Measurements from ENCODE around the gene RAD51B.

The RAD51B gene

DNA sequence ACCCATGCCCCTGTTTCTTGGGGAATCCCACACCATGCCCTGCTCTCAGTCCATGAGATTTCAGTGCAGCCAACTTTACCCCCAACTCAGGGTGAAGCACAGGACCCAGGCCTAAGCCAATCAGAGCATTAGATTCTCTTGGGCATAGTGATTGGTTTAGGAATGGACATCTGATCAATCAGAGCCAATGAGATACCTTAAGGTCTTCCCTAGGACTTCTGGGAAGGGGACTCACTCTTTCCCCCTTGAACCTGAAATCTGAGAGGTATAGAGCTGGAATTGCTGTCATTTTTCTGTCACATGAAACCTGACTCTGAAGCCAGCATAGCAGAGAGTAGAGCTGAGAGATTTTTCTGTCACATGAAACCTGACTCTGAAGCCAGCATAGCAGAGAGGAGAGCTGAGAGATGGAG lies 846.2 kb downstream of the RAD51B start:
- TF ChIP-seq KLF7 (tag by site-specific recombination; IDR thresholded peaks at IDR 0.05; ENCODE audit: borderline replicate concordance) = no peak
- no peak for TF ChIP-seq SETDB1 (IDR thresholded peaks at IDR 0.05; ENCODE audit: insufficient read length, low read length)
- TF ChIP-seq ZFP37 (tag by site-specific recombination; IDR thresholded peaks at IDR 0.05) = no peak
- TF ChIP-seq ZBTB6 (tag by site-specific recombination; IDR thresholded peaks at IDR 0.05) = no peak
- no peak for TF ChIP-seq ZNF670 (tag by site-specific recombination; IDR thresholded peaks at IDR 0.05; ENCODE audit: low read depth)
- TF ChIP-seq, protein P1, sequence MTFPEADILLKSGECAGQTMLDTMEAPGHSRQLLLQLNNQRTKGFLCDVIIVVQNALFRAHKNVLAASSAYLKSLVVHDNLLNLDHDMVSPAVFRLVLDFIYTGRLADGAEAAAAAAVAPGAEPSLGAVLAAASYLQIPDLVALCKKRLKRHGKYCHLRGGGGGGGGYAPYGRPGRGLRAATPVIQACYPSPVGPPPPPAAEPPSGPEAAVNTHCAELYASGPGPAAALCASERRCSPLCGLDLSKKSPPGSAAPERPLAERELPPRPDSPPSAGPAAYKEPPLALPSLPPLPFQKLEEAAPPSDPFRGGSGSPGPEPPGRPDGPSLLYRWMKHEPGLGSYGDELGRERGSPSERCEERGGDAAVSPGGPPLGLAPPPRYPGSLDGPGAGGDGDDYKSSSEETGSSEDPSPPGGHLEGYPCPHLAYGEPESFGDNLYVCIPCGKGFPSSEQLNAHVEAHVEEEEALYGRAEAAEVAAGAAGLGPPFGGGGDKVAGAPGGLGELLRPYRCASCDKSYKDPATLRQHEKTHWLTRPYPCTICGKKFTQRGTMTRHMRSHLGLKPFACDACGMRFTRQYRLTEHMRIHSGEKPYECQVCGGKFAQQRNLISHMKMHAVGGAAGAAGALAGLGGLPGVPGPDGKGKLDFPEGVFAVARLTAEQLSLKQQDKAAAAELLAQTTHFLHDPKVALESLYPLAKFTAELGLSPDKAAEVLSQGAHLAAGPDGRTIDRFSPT (tag by site-specific recombination; IDR thresholded peaks at IDR 0.05) = no peak
- TF ChIP-seq ZNF692 (tag by site-specific recombination; IDR thresholded peaks at IDR 0.05) = no peak
- TF ChIP-seq HOXC10 (CRISPR knock-in tag; IDR thresholded peaks at IDR 0.05) = no peak
- TF ChIP-seq BCL11A (tag by site-specific recombination; IDR thresholded peaks at IDR 0.05; ENCODE audit: low read depth) = no peak
- TF ChIP-seq ZNF664 (tag by site-specific recombination; IDR thresholded peaks at IDR 0.05) = no peak
- TF ChIP-seq, protein P2, sequence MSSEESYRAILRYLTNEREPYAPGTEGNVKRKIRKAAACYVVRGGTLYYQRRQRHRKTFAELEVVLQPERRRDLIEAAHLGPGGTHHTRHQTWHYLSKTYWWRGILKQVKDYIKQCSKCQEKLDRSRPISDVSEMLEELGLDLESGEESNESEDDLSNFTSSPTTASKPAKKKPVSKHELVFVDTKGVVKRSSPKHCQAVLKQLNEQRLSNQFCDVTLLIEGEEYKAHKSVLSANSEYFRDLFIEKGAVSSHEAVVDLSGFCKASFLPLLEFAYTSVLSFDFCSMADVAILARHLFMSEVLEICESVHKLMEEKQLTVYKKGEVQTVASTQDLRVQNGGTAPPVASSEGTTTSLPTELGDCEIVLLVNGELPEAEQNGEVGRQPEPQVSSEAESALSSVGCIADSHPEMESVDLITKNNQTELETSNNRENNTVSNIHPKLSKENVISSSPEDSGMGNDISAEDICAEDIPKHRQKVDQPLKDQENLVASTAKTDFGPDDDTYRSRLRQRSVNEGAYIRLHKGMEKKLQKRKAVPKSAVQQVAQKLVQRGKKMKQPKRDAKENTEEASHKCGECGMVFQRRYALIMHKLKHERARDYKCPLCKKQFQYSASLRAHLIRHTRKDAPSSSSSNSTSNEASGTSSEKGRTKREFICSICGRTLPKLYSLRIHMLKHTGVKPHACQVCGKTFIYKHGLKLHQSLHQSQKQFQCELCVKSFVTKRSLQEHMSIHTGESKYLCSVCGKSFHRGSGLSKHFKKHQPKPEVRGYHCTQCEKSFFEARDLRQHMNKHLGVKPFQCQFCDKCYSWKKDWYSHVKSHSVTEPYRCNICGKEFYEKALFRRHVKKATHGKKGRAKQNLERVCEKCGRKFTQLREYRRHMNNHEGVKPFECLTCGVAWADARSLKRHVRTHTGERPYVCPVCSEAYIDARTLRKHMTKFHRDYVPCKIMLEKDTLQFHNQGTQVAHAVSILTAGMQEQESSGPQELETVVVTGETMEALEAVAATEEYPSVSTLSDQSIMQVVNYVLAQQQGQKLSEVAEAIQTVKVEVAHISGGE (tag by site-specific recombination; conservative IDR thresholded peaks at IDR 0.05; ENCODE audit: low read depth) = no peak
- TF ChIP-seq SP7 (tag by site-specific recombination; IDR thresholded peaks at IDR 0.05) = no peak
- no peak for TF ChIP-seq WT1 (tag by site-specific recombination; IDR thresholded peaks at IDR 0.05)
- no peak for TF ChIP-seq TRIM28 (IDR thresholded peaks at IDR 0.05; ENCODE audit: borderline replicate concordance, low read length)
- TF ChIP-seq ZNF350 (tag by site-specific recombination; IDR thresholded peaks at IDR 0.05) = no peak
- TF ChIP-seq ATF2 (tag by site-specific recombination; IDR thresholded peaks at IDR 0.05; ENCODE audit: low read depth) = no peak
- Histone ChIP-seq H3K27ac (ENCODE audit: extremely low read depth, low read depth, low read length) (no peak overlapping the region), H3K36me3 (ENCODE audit: control insufficient read depth in 2 of 2, insufficient read depth in 1 of 2, low read length in 2 of 2) (no peaks in the 10 kb centered on the region), H3K9me3 (ENCODE audit: control insufficient read depth, insufficient read depth, low read depth, low read length) (no peaks in the 10 kb centered on the region), H3K4me1 (ENCODE audit: control insufficient read depth, insufficient read depth, low read length) (no peaks in the 10 kb centered on the region), H3K4me3 (ENCODE audit: low read depth, low read length) (no peak overlapping the region)
- ChIA-PET CTCF (no interaction called here), POLR2A (no interaction called here)

GRCh38 chr14:68666236-68666635 lies 846.7 kb downstream of the RAD51B start:
- Histone ChIP-seq H3K27ac (ENCODE audit: extremely low read depth, low read depth, low read length) (no peak overlapping the region), H3K4me1 (ENCODE audit: control insufficient read depth, insufficient read depth, low read length) (no peaks in the 10 kb centered on the region)
- no peak for TF ChIP-seq ZNF518A (tag by site-specific recombination; conservative IDR thresholded peaks at IDR 0.05; ENCODE audit: low read depth)
- TF ChIP-seq, protein P3, sequence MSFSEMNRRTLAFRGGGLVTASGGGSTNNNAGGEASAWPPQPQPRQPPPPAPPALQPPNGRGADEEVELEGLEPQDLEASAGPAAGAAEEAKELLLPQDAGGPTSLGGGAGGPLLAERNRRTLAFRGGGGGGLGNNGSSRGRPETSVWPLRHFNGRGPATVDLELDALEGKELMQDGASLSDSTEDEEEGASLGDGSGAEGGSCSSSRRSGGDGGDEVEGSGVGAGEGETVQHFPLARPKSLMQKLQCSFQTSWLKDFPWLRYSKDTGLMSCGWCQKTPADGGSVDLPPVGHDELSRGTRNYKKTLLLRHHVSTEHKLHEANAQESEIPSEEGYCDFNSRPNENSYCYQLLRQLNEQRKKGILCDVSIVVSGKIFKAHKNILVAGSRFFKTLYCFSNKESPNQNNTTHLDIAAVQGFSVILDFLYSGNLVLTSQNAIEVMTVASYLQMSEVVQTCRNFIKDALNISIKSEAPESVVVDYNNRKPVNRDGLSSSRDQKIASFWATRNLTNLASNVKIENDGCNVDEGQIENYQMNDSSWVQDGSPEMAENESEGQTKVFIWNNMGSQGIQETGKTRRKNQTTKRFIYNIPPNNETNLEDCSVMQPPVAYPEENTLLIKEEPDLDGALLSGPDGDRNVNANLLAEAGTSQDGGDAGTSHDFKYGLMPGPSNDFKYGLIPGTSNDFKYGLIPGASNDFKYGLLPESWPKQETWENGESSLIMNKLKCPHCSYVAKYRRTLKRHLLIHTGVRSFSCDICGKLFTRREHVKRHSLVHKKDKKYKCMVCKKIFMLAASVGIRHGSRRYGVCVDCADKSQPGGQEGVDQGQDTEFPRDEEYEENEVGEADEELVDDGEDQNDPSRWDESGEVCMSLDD (tag by site-specific recombination; IDR thresholded peaks at IDR 0.05) = no peak

More at GRCh38 chr14:68666236-68666635, 846.7 kb downstream of the RAD51B start:
- H3K4me3 ChIP-seq (ENCODE audit: low read depth, low read length) = no peak overlapping the region
- H3K9me3 ChIP-seq (ENCODE audit: control insufficient read depth, insufficient read depth, low read depth, low read length) = no peaks in the 10 kb centered on the region
- ChIA-PET CTCF (no interaction called here), POLR2A (no interaction called here)
- H3K36me3 ChIP-seq (ENCODE audit: control insufficient read depth in 2 of 2, insufficient read depth in 1 of 2, low read length in 2 of 2) = no peaks in the 10 kb centered on the region

Data from HEK293 (cell line).